ENCODE measurements around the gene MACROD2. TPM values are rescaled to one million over a fixed set of nuclear protein-coding genes. Genes with fewer than 3 reads are reported as not detected.

MACROD2 gene
- polyA plus RNA-seq, 1 experiment: 0.47 TPM

DNA sequence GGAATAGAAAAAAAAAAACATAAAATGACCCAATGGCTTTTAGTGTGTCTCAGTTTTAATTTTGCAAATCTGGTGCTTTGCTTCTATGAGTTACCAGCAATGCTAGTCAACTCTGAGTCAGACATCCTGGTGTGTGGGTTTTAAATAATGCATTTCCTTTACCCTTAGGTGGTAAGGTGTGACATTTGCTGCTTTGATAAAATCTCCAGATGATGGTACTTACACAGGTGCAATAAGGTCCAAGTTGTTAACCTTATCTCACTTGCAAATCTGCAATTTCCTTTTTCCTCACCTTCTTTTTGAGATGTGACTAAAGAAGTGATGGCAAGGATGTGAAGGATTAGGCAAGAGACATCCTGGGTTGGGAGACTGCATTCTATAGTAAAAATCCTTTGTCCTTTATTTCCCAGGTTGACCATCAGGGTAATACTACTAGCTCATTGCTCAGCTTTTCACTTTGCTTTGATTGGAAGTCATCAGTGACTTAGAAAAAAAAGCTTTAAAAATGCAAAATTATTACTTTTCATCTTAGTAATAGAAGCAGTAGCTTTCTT lies 1160.6 kb downstream of the MACROD2 start:
- H3K4me3 ChIP-seq (ENCODE audit: low read depth, low read length): no peak overlapping the region
- H3K36me3 ChIP-seq (ENCODE audit: control insufficient read depth, insufficient read depth, low read length): no peaks in the 10 kb centered on the region
- no peaks in the 10 kb centered on the region for H3K27me3 ChIP-seq (ENCODE audit: control insufficient read depth, insufficient read depth, low read length)
- POLR2A ChIA-PET: no interaction called here
- TF ChIP-seq, protein P1, sequence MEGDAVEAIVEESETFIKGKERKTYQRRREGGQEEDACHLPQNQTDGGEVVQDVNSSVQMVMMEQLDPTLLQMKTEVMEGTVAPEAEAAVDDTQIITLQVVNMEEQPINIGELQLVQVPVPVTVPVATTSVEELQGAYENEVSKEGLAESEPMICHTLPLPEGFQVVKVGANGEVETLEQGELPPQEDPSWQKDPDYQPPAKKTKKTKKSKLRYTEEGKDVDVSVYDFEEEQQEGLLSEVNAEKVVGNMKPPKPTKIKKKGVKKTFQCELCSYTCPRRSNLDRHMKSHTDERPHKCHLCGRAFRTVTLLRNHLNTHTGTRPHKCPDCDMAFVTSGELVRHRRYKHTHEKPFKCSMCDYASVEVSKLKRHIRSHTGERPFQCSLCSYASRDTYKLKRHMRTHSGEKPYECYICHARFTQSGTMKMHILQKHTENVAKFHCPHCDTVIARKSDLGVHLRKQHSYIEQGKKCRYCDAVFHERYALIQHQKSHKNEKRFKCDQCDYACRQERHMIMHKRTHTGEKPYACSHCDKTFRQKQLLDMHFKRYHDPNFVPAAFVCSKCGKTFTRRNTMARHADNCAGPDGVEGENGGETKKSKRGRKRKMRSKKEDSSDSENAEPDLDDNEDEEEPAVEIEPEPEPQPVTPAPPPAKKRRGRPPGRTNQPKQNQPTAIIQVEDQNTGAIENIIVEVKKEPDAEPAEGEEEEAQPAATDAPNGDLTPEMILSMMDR (IDR thresholded peaks at IDR 0.05; ENCODE audit: insufficient read depth, low read depth, low read length): no peak
- no peak for DNase-seq (ENCODE audit: low read depth)
- CTCF ChIA-PET: no interaction called here

DNA sequence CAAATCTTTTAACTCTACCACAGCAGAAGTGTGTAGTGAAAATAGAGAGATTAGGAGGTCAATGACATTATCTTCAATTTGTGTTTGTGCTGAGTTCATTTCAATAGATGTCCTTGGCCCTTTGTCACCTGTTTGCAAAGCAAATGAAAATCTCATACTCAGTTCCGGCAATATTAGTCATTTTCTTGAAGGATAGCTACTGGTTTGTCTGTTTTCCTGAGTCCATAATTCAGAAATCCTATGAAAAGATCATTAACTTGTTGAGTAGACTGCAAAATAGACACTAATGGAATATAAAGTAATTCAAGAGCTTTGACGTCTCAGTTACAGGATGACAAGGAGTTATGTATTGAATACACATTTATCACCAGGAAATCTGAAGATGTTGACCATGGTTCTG lies 1163.2 kb downstream of the MACROD2 start:
- DNase-seq (ENCODE audit: low read depth): no peak
- Histone ChIP-seq H3K36me3 (ENCODE audit: control insufficient read depth, insufficient read depth, low read length) (no peaks in the 10 kb centered on the region), H3K27me3 (ENCODE audit: control insufficient read depth, insufficient read depth, low read length) (no peaks in the 10 kb centered on the region), H3K4me3 (ENCODE audit: low read depth, low read length) (no peak overlapping the region)
- POLR2A ChIA-PET: no interaction called here
- TF ChIP-seq, protein P1 (IDR thresholded peaks at IDR 0.05; ENCODE audit: insufficient read depth, low read depth, low read length): no peak
- CTCF ChIA-PET: interaction anchor here (0.6 kb wide), 1 partner anchor 30 kb away, joined by 4 read pairs; no protein-coding TSS in a partner anchor

DNA sequence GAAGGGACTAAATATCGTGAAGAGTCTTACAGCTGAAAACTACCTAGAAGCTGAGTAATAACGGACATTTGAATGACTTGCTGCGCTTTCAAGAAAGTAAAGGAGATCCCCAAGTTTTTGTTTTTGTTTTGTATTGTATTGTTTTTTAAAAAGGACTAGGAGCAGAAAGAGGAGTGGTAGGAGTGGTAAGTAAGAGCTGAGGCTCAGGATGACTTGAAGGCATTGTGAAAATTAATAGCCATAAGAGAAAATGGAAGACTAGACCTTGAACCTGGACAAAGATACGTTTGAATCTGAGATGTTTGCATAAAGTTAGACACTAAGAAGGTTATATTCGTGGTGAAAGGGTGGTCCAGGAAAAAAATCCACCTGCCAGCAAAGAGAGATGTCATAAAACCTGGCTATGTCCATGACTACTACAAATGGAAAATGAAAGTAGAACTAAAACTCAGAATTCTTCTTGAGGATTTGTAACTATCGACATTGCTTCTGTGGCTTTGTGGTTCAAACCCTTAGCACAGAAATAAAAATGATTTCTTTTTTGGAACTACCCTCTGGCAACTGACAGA lies 1166.8 kb downstream of the MACROD2 start:
- TF ChIP-seq, protein P1 (IDR thresholded peaks at IDR 0.05; ENCODE audit: insufficient read depth, low read depth, low read length): no peak
- Histone ChIP-seq H3K27me3 (ENCODE audit: control insufficient read depth, insufficient read depth, low read length) (no peaks in the 10 kb centered on the region), H3K4me3 (ENCODE audit: low read depth, low read length) (no peak overlapping the region), H3K36me3 (ENCODE audit: control insufficient read depth, insufficient read depth, low read length) (no peaks in the 10 kb centered on the region)
- ChIA-PET POLR2A (no interaction called here), CTCF (no interaction called here)
- no peak for DNase-seq (ENCODE audit: low read depth)

DNA sequence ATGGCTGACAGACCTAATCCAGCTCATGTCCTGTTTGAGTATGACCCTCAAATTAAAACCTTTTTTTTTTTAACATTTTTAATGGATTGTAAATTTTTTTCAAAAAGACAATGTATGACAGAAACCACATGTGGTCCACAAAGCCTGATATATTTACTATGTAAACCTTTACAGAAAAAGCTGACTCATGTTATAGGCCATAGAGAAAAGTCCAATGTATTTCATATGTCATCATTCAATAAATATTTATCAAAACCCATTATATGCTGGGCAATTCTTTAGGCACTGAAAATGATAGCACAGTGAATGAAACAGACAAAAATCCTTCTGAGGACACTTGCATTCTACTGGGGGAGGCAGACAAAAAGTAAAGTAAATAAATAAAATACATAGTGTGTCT lies 1168.3 kb downstream of the MACROD2 start:
- Histone ChIP-seq H3K27me3 (ENCODE audit: control insufficient read depth, insufficient read depth, low read length) (no peaks in the 10 kb centered on the region), H3K36me3 (ENCODE audit: control insufficient read depth, insufficient read depth, low read length) (no peaks in the 10 kb centered on the region), H3K4me3 (ENCODE audit: low read depth, low read length) (no peak overlapping the region)
- CTCF ChIA-PET: interaction anchor here (0.6 kb wide), 1 partner anchor 81 kb away, joined by 3 read pairs; no protein-coding TSS in a partner anchor
- TF ChIP-seq, protein P1 (IDR thresholded peaks at IDR 0.05; ENCODE audit: insufficient read depth, low read depth, low read length): no peak
- POLR2A ChIA-PET: no interaction called here
- no peak for DNase-seq (ENCODE audit: low read depth)

DNA sequence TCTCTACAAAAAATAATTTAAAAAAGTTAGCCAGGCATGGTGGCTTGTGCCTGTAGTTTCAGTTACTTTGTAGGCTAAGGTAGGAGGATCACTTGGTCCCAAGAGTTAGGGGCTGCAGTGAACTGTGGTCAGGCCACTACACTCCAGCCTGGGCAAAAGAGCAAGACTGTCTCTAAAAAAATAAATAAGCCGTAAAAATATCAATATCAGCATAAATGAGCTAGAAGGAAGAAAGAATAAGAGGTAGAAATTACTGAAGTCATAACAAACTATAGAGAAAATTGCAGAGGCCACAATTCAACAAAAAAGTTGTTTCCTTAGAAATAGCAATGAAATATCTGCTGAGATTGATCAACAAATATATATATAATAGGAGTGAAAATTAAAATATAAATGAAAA lies 1169.4 kb downstream of the MACROD2 start:
- DNase-seq (ENCODE audit: low read depth): no peak
- Histone ChIP-seq H3K27me3 (ENCODE audit: control insufficient read depth, insufficient read depth, low read length) (no peaks in the 10 kb centered on the region), H3K36me3 (ENCODE audit: control insufficient read depth, insufficient read depth, low read length) (no peaks in the 10 kb centered on the region), H3K4me3 (ENCODE audit: low read depth, low read length) (no peak overlapping the region)
- TF ChIP-seq, protein P1 (IDR thresholded peaks at IDR 0.05; ENCODE audit: insufficient read depth, low read depth, low read length): no peak
- ChIA-PET CTCF (no interaction called here), POLR2A (no interaction called here)

Measured in BJ (cell line).